Suppressor macrophage (primary cell): ENCODE measurements around the gene ZNF138.

ENCODE experiments used
- DNase-seq, 4 experiments: peaks; one replicate each; pipeline ENCODE4 v3.0.0-alpha.2; 2020 to 2022

The ZNF138 gene

DNA sequence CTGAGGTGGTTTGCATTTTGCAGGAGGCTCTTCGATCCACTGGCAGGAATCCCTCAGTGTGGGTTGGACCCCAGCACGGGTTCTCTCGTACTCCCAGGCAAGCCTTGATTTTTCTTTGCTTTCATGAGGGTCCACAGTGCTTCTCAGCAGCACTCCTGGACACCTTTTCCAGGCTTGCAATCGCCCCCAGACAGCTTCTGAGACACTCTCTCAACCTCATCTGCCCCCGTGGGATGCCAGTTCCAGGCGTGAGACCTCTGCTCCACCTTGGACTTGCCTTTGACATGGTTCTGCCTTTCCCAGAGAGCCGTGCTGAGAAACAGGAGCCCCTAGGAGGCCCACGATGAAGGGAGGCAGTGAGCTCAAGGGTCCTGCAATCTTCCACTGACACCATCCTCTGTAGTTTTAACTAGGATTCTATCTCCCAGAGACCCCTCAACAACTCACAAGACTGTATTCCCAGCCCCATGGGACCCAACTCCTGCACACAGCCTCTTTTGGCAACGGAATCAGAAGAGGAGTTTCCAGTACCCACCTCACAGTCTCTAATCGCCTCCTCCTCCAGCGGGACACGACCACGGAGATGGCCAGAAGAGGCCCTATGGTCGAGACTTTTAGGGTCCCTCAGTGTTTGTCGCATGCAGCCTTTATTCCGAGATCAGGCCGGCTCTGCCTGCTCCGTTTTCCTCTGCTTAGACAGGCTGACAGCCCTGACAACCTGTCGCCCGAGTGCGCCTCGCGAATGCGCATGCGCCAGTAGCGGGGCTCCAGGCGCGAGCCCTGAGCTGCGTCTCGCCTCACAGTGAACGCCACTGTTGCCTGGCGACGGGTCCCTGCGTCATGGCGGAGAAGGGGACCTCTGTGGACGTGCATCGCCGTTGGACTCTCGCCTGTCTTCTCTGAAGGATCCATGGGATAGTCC, 82.8 kb downstream of the ZNF138 start:
- DNase-seq, result no peak

DNA sequence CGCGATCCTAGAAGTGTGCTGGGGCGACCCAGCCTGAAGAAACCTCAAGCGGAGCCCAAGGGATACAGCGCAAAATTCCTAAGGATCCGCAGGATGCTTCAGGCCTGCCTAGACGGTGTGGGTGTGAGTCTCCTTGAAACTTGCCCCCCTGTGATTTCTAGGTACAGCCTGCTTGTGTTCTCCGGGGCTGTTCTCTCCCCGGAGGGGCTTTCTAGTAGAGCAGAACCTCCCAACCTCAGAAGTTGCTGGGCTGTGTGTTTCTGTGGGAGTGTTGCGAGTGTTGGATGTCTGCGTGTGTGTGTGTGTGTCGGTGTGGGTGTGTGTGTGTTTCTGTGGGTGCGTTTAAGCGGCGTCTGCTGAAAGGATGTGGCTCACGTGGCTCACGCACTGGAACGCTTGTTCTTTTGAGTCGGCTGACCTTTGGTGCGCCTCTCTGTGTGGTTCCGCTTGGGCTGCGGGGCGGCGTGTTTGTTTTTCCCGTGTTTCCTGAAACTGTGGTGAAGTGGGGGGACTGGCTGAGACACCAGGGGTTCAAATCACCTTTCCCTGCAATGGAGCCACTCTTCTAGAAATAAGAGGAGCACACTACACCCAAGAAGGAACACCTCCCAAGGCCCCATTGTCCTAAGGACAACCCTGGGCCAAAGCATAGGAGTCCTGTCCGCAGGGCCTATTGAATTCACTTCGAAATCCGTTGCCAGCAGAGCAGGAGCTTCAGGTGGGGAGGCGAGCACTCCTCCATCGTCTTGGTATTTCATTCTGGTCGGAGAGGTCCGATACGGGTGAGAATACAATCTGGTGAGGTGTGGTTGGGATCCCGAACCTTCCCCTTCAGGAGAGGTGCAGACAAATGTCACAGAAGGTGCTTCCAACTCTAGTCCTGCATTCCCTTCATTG, 83.7 kb downstream of the ZNF138 start:
- DNase-seq, result no peak

DNA sequence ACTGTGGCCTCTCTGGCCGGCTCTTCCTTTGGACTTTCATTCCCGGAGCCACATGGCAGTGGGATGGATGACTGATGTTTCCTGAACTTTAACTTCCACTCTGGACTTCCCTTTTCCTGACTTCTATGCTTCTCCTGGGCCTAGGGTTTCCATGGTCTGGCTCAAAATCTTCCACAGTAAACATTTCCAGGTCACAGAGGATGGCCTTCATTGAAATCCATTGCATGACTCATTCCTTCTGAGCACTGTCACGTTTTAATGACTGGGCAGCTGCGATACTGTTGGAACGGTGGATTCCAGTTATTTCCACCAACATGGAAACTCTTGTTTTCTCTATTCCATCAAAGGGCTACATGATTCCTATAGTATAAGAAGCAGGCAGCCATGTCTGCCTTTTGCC, 84.5 kb downstream of the ZNF138 start:
- no peak for DNase-seq

DNA sequence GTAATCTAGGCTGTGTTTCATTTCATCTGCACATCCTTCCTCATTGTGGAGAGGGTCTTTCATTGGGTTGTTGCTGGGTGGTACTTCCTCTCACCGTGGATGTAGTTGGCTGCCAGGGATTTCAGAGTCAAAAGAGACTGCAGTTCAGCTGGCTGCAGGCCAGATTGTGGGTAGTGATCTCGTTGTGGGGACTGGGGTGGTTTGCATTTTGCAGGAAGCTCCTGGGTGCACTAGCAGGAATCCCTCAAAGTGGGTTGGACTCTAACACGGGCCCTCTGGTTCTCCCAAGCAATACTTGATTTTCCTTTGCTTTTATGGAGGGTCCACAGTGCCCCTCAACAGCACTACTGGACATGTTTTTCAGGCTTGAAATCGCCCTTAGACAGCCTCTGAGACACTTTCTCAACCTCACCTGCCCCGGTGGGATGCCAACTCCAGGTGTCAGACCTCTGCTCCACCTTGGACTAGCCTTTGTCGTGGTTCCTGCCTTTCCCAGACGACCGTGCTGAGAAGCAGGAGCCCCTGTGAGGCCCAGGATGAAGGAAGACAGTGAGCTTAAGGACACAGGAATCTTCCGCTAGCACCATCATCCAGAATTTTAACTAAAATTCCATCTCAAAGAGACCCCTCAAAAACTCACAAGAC, 85.0 kb downstream of the ZNF138 start:
- no peak for DNase-seq

DNA sequence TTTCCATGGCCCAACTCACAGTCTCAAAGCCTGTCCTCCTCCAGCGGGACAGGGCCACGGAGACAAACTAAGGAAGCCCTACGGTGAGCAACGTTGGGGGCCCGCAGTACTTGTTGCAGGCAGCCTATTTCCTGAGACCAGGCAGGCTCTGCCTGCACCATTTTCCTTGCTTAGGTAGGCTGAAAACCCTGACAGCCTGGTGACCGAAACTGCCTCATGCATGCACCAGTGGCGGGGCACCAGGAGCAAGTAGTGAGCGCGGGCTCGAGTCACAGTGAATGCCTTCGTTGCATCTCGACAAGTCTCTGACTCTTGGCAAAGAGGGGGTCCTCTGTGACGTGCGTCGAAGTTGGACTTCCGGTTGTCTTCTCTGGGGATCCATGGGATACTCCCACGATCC, 85.6 kb downstream of the ZNF138 start:
- no peak for DNase-seq

DNA sequence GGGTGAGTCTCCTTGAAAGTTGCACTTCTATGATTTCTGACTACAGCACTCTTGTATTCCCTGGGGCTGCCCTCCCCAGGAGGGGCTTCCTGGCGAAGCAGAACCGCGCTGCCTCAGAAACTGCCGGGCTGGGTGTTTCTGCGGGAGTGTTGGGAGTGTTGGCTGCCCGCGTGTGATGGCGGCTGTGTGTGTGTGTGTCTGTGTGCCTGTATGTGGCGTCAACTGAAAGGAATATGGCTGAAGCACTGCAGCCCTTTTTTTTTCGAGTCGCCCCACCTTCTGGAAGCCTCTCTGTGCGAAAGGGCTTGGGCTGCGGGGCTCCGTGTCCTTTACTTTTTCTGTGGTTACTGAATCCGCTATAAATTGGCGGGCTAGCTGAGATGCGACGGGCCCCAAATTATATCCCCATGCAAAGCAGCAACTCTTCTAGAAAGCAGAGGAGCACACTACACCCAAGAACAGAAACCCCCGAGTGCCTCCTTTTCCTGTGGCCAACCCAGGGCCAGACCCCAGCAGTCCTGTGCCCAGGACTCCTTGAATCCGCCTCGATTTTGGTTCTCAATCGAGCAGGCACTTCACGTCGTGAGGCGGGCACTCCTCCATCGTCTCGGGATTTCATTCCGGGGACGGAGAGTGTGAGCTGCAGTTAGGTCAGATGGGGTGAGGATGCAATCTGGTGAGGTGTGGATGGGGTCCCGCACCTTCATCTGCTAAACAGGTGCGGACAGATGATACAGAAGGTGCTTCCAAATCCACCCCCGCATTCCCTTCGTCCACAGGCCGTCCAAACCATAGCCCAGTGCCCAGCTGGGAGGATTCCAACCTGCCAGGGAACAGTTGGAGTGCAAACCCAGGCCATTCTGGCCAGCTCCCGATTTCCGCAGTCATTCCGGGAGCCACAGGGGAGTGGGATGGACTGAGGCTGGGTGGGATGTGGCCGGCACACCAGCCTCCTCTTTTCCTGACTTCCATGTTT, 86.4 kb downstream of the ZNF138 start:
- no peak for DNase-seq

DNA sequence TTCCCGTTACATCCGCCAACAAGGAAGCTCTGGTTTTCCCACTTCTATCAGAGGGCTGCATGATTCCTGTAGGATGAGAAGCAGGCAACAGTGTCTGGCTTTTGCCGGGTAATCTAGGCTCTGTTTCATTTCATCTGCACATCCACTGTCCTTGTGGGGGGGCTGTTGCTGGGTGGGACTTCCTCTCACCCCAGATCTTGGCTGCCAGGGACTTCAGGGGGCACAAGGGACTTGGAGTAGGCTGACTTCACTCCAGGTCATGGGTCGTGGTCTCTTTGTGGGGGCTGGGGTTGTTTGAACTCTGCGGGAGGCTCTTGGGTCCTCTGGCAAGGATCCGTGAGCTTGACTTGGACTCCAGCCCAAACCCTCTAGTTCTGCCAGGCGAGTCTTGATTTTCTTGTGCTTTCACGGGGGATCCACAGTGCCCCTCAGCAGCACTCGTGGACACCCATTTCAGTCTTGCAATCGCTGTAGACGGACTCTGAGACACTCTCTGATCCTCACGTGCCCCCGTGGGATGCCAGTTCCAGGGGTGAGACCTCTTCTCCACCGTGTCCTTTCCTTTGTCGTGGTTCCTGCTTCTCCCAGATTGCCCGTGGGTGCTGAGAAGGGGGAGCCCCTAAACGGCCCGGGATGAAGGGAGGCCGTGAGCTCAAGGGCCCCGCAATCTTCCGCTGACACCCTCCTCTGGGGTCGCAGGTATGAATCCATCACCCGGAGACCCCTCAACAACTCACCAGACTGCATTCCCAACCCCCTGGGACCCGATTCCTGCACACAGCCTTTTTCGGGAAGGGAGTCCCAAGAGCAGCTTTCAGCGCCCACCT, 87.4 kb downstream of the ZNF138 start:
- DNase-seq, result no peak

DNA sequence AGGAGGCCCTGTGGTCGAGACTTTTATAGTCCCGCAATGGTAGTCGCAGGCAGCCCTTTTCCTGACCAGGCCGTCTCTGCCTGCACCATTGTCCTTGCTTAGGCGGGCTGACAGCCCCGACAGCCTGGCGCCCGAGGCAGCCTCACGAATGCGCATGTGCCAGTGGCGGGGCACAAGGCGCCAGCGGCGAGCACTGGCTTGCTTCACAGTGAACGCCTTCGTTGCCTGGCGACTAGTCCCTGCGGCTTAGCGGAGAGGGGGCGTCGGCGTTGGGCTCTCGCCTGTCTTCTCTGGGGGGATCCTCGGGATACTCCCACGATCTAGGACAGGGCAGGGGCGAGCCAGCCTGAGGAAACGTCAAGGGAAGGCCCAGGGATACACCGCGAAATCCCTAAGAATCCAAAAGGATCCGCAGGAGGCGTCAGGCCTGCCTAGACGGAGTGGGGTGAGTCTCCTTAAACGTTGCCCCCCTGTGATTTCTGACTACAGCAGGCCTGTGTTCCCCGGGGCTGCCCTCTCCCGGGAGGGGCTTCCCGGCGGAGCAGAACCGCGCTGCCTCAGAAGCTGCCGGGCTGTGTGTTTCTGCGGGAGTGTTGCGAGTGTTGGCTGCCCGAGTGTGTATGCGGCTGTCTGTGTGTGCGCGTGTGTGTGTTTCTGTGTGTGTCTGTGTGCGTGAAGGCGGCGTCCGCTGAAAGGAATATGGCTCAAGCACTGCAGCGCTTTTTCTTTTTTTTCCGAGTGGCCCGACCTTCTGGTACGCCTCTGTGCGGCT, 88.3 kb downstream of the ZNF138 start:
- DNase-seq, result no peak
